PC-9 (cell line): ENCODE results near the gene PRDM16. TPM values are rescaled to one million over a fixed set of nuclear protein-coding genes. Genes with fewer than 3 reads are reported as not detected.

Experiments
- Bru-seq: library from RNA; stranded (reverse); fragments of 400-500 nt; gene quantifications from one replicate; lab custom pipeline; 2021; lab: Mats Ljungman, UMichigan
- BruChase-seq, 2 experiments: library from RNA; stranded (reverse); fragments of 400-500 nt; gene quantifications; one replicate each; lab custom pipeline; 2021; lab: Mats Ljungman, UMichigan
- BruUV-seq: library from RNA; stranded (reverse); fragments of 400-500 nt; replicated peaks from 2 replicates; lab custom pipeline; 2021; lab: Mats Ljungman, UMichigan
- CTCF ChIA-PET: fragments of 300-600 bp; sonication (Branson Sonifier 250); formaldehyde crosslinking; loops from one replicate; lab custom pipeline; 2022; ENCODE audit warnings: antibody characterized with exemption; lab: Charles Lee
- POLR2A ChIA-PET: fragments of 300-600 bp; sonication (Branson Sonifier 250); formaldehyde crosslinking; loops from one replicate; lab custom pipeline; 2022; ENCODE audit warnings: antibody characterized with exemption; ENCODE audit not compliant: unreplicated experiment; lab: Charles Lee
- DNase-seq, 2 experiments: peaks; one replicate each; pipeline versions ENCODE4 v3.0.0 to v3.0.0-alpha.2; 2015 to 2022; ENCODE audit warnings: mixed read lengths in 1 of 2
- H2AFZ ChIP-seq: fragments of 200-600 bp; sonication (generic); 2 replicates; pipeline ENCODE4 v1.8.1; 2017; ENCODE audit warnings: antibody characterized with exemption
- H3F3A ChIP-seq: fragments of 200-600 bp; sonication (generic); 2 replicates; pipeline ENCODE4 v1.8.1; 2017; ENCODE audit warnings: antibody characterized with exemption, mild to moderate bottlenecking, low read depth; ENCODE audit not compliant: insufficient read depth
- H3K27ac ChIP-seq: fragments of 200-600 bp; sonication (generic); 2 replicates; pipeline ENCODE4 v1.6.1; 2016; ENCODE audit warnings: mixed run types
- H3K27me3 ChIP-seq: fragments of 200-600 bp; sonication (generic); 2 replicates; pipeline ENCODE4 v1.6.1; 2016; ENCODE audit warnings: low read depth, mixed run types; ENCODE audit not compliant: insufficient read depth
- H3K36me3 ChIP-seq: fragments of 200-600 bp; sonication (generic); 2 replicates; pipeline ENCODE4 v1.6.1; 2016; ENCODE audit warnings: low read depth, mixed run types
- H3K4me1 ChIP-seq: fragments of 200-600 bp; sonication (generic); replicated peaks from 2 replicates; pipeline ENCODE4 v1.6.1; 2016; ENCODE audit warnings: mixed run types; ENCODE audit not compliant: insufficient read depth
- H3K4me2 ChIP-seq: fragments of 200-600 bp; sonication (generic); 2 replicates; pipeline ENCODE4 v1.6.1; 2017; ENCODE audit warnings: mixed run types
- H3K4me3 ChIP-seq: fragments of 200-600 bp; sonication (generic); 2 replicates; pipeline ENCODE4 v1.6.1; 2016; ENCODE audit warnings: mixed run types
- H3K79me2 ChIP-seq: fragments of 200-600 bp; sonication (generic); 2 replicates; pipeline ENCODE4 v1.6.1; 2017; ENCODE audit warnings: low read depth, mixed run types
- H3K9me2 ChIP-seq: fragments of 200-600 bp; sonication (generic); 2 replicates; pipeline ENCODE4 v1.8.1; 2017; ENCODE audit warnings: mild to moderate bottlenecking; ENCODE audit not compliant: insufficient read depth
- H3K9me3 ChIP-seq: fragments of 200-600 bp; sonication (generic); 2 replicates; pipeline ENCODE4 v1.8.1; 2016; ENCODE audit warnings: low read depth; ENCODE audit not compliant: insufficient read depth
- H4K20me1 ChIP-seq: fragments of 200-600 bp; sonication (generic); 2 replicates; pipeline ENCODE4 v1.8.1; 2017; ENCODE audit not compliant: insufficient read depth
- EZH2 ChIP-seq: fragments of 200-600 bp; sonication (generic); IDR thresholded peaks from 2 replicates; pipeline ENCODE4 v1.8.0; 2017; ENCODE audit warnings: antibody characterized with exemption, low read depth
- intact Hi-C: fragments of 100-400 bp; cut with micrococcal nuclease; formaldehyde crosslinking; loops from one replicate; pipeline ENCODE4 v1.10.0; 2022; ENCODE audit not compliant: unreplicated experiment
- long read RNA-seq: library from polyadenylated mRNA; stranded (forward); transcript quantifications from one replicate; pipeline ENCODE4 v2.0.0, GENCODE V29; 2022
- total RNA-seq: library from RNA; stranded (reverse); gene quantifications from 2 replicates; pipeline ENCODE4 v1.2.3, GENCODE V29; 2021
- TF ChIP-seq, protein P1 (sequence below): fragments of 200-600 bp; sonication (generic); conservative IDR thresholded peaks from 2 replicates; pipeline ENCODE4 v1.6.1; 2017; ENCODE audit warnings: mixed run types, antibody characterized with exemption, mild to moderate bottlenecking, moderate library complexity

PRDM16 gene
- total RNA-seq (not detected in 2 replicates), Bru-seq, nascent RNA (percentile 0 among the genes with signal in this experiment), BruChase-seq, experiment 1, labeled RNA remaining after a 2-hour chase (percentile 1 among the genes with signal in this experiment), BruChase-seq, experiment 2, labeled RNA remaining after a 6-hour chase (percentile 1 among the genes with signal in this experiment)
- long read RNA-seq, result 0 reads

DNA sequence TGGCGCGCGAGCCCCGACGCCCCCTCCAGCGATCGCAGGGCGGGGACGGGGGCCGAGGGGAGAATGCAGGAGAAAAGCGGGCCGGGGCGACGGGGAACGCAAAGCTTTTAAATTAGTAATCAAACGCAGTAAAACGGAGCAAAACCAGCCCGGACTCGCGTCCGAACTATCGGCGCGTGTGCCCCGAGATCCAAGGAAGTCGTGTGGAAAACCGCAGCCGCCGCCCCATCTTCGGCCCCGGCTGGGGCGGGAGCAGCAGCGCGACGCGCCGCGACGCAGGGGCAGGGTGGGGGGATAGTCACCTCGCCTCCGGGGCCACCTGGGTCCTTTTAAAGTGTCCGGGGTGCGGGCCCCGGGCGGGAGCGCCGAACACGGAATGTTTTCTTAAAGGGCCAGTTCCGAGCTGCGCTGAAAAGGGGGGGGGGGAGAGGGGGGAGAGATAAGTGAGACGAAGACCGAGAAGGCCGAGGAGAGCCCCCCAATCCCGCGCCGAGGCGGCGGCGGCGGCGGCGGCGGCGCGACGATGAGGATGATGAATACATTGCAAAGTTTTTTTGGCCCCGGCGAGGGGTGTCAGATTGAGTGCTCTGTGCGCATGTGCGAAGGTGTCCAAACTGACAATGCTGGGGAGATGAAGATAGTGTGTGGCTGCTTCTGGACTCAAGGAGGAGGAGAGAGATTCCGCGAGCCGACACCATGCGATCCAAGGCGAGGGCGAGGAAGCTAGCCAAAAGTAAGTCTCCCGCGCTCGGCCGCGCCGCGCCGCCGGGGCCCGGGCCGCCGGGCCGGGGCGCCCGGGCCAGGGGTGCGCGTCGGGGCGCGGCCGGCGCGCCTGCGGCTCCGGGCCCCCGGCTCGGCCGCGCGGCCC is at the start of gene PRDM16:
Gene PRDM16, plus strand, starts transcription at position 640 of the 868 bp plus-strand sequence. Its CDS starts 57 bp downstream, at position 697.
- H4K20me1 ChIP-seq, result no peaks in the 10 kb centered on the region
- DNase-seq, result no peak
- H3K4me1 ChIP-seq, result no peaks in the 10 kb centered on the region
- CTCF ChIA-PET, result no interaction called here
- no peak within 1 kb of the TSS for H3K27ac ChIP-seq
- H3K36me3 ChIP-seq, result no peaks in the 10 kb centered on the region
- intact Hi-C loops, result no loop called here
- no peak within 1 kb of the TSS for H3K4me3 ChIP-seq
- H2AFZ ChIP-seq, result no peak within 1 kb of the TSS
- no TSS peak for BruUV-seq
- no peaks in the 10 kb centered on the region for H3F3A ChIP-seq
- POLR2A ChIA-PET, result no interaction called here
- TF ChIP-seq EZH2, result no peak
- TF ChIP-seq, protein P1, sequence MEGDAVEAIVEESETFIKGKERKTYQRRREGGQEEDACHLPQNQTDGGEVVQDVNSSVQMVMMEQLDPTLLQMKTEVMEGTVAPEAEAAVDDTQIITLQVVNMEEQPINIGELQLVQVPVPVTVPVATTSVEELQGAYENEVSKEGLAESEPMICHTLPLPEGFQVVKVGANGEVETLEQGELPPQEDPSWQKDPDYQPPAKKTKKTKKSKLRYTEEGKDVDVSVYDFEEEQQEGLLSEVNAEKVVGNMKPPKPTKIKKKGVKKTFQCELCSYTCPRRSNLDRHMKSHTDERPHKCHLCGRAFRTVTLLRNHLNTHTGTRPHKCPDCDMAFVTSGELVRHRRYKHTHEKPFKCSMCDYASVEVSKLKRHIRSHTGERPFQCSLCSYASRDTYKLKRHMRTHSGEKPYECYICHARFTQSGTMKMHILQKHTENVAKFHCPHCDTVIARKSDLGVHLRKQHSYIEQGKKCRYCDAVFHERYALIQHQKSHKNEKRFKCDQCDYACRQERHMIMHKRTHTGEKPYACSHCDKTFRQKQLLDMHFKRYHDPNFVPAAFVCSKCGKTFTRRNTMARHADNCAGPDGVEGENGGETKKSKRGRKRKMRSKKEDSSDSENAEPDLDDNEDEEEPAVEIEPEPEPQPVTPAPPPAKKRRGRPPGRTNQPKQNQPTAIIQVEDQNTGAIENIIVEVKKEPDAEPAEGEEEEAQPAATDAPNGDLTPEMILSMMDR, result no peak
- no peak within 1 kb of the TSS for H3K4me2 ChIP-seq
- H3K79me2 ChIP-seq, result no peaks in the 10 kb centered on the region
- peaks cover 18% of the 10 kb centered on the region; the same call in 1 of the 2 replicates for H3K27me3 ChIP-seq
- H3K9me2 ChIP-seq, result no peaks in the 10 kb centered on the region
- H3K9me3 ChIP-seq, result no peaks in the 10 kb centered on the region

DNA sequence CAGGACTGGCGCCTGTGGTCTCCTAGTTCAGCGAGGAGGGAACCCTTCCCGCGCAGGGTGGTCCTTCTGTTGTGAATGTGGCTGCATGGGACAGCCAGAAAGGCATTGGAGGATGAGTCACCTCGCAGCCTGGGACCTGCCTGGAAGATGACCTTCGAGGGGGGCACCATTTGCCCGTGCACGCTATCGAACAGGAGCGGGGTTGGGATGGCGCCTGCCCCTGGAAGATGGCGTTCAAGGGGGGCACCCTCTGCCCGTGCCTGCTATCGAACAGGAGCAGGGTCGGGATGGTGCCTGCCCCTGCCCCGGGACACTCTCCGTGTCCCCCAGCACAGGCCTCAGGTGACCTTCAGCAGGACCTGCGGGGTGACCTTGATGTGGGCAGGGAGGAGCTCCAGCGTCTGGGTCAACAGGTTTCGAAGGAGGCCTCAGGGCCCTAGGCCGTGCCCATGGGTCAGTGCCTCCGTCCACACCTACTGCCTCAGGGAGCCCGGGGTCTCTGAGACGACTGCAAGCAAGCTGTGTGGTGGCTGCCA is 49.4 kb upstream of the PRDM16 start:
- H3K9me3 ChIP-seq, result peaks cover 3% of the 10 kb centered on the region; the same call in 1 of the 2 replicates

More for the DNA sequence above, 49.4 kb upstream of the PRDM16 start:
- Histone ChIP-seq H3F3A (no peaks in the 10 kb centered on the region), H3K27me3 (peaks cover 94% of the 10 kb centered on the region), H3K9me2 (no peaks in the 10 kb centered on the region), H3K4me2 (no peak overlapping the region), H3K4me1 (no peaks in the 10 kb centered on the region), H3K79me2 (no peaks in the 10 kb centered on the region), H4K20me1 (no peaks in the 10 kb centered on the region), H3K36me3 (no peaks in the 10 kb centered on the region), H2AFZ (no peak overlapping the region), H3K27ac (no peak overlapping the region), H3K4me3 (no peak overlapping the region)
- CTCF ChIA-PET, result no interaction called here
- no TSS peak for BruUV-seq
- intact Hi-C loops, result no loop called here
- POLR2A ChIA-PET, result no interaction called here
- DNase-seq, result no peak
- TF ChIP-seq, protein P1, result no peak
- TF ChIP-seq EZH2, result no peak
